ENCODE results near the gene NUP205.

NUP205 gene, protein sequence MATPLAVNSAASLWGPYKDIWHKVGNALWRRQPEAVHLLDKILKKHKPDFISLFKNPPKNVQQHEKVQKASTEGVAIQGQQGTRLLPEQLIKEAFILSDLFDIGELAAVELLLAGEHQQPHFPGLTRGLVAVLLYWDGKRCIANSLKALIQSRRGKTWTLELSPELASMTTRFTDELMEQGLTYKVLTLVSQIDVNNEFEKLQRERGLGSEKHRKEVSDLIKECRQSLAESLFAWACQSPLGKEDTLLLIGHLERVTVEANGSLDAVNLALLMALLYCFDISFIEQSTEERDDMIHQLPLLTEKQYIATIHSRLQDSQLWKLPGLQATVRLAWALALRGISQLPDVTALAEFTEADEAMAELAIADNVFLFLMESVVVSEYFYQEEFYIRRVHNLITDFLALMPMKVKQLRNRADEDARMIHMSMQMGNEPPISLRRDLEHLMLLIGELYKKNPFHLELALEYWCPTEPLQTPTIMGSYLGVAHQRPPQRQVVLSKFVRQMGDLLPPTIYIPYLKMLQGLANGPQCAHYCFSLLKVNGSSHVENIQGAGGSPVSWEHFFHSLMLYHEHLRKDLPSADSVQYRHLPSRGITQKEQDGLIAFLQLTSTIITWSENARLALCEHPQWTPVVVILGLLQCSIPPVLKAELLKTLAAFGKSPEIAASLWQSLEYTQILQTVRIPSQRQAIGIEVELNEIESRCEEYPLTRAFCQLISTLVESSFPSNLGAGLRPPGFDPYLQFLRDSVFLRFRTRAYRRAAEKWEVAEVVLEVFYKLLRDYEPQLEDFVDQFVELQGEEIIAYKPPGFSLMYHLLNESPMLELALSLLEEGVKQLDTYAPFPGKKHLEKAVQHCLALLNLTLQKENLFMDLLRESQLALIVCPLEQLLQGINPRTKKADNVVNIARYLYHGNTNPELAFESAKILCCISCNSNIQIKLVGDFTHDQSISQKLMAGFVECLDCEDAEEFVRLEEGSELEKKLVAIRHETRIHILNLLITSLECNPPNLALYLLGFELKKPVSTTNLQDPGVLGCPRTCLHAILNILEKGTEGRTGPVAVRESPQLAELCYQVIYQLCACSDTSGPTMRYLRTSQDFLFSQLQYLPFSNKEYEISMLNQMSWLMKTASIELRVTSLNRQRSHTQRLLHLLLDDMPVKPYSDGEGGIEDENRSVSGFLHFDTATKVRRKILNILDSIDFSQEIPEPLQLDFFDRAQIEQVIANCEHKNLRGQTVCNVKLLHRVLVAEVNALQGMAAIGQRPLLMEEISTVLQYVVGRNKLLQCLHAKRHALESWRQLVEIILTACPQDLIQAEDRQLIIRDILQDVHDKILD (N-terminal part only)

DNA sequence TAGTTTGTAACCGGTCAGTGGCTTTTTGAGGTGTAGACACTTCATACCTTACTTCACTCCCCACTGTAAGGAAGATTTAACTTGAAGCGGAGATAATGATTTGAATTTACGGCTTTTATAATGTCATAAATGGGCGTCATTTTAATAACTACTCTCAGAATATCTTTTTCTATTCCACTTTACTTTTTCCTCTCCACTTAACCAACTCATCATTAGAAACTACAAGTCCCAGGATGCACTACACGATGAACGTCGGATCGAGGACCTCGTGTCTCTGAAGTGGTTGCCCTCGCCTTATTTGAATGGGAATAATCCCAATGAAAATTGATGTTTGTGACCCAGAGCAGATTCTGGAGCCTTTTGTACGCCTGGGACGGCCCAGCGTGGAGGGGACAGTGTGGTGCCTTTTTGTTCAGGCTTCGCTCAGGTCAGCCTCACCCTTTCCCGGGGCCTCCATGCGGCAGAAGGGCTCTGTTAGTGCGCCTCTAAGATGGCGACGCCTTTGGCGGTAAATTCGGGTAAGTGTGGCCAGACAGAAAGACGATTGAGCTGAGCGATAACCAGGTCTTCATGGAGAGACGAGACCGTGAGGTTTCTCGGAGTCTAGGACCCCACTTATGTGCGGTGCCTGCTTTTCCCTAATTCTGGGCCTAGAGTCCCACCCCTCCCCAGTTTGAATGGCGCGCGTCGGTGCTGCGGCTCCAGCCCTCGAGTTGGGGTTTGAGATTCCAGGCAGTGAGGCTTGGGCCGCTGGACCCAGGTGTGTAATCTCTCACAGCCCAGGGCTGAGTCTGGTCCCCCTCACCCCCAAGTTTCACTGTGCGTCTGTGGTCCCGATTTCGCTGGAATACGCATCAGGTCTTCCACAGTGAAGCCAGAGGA is at the start of gene NUP205:
Gene NUP205 (plus strand): TSS at position 463 of the 882 bp plus-strand sequence. CDS start 28 bp downstream, at position 491.
- DNase-seq: peak; percentile 66

DNA sequence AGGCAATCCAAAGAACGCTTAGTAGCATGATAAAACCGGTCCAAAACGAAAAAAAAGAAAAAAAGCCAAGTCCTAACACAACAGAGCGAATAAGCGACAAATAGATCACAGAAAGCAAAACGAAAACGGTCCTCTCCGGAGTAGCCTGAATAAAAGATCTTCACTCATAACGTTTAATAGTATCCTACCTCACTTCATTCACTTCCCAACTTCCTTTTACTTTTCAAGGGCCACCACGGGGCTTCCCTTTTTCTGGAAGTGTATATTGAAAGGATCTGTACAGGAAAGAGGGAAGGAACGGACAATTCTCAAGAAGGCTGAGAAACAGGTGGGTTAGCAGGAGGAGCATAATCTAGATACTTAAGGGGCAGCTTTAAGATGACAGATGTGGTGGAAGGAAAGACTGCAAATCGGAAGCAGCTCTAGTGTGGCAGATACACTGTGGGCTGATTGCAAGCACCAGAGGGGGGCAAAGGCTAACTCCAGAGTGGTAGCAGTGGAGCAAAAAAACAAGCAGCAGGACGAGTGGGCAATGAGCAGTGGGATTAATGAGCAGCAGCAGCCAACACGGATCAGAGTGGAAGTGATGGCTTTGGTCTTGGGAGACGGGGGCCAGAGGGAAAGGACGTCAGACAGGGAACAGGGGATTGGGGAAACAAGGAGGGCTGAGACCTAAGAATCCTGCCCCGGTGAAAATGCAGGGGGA is 48.7 kb upstream of the NUP205 start:
- peak; percentile 3 for DNase-seq

DNA sequence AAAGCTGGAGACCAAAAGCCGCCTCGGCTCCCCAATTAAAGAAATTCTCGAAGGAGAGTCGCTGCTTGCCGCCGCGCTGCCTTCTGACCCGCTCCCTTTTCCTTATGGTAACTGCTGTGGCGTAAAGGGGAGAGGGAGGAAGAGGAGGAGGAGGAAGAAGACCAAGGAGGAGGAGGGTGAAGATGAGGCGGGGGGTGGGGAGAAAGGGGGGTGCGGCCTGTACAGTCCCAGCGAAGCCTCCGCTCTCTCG is 48.2 kb upstream of the NUP205 start:
- peak; percentile 2 for DNase-seq

DNA sequence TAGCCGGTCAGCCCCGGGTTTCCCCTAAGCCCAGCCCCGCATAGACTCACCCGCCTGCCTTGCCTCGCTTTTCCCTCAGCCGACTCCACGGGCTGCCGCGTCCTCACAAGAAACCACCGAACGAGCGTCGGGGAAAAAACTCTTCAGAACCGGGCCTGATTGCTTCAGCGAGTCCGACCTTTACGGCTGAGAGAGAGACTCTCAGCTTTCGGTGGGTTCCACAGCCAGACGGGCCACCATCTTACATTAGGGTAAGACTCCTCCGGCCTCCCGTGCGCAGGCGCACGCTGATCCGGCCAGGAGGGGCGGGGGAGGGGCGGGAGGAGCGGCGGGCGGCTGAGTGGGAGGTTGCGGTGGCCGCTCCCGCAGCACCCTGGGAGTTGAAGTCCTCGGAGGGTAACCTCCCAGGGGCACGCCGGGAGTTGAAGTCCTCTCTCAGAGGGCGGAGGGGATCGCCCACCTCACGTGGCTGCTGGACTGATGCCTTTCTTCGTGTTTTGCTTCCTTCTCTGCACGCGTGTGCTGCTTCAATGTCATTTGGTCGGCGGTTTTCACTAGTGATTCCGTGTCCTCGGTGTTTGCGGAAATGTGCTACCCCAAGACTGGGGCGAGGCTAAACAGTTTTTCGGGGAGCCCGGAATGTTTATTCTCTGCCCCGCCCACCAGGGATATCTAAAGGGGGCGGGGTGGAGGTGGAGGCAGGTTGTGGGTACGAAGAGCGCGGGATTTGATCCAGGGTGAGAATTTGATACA is 47.7 kb upstream of the NUP205 start, which contains the start of gene CNOT4:
Gene CNOT4 (minus strand): TSS at position 264 of the 753 bp plus-strand sequence. CDS start 71,771 bp downstream, outside the sequence.
- DNase-seq: peak; percentile 96

DNA sequence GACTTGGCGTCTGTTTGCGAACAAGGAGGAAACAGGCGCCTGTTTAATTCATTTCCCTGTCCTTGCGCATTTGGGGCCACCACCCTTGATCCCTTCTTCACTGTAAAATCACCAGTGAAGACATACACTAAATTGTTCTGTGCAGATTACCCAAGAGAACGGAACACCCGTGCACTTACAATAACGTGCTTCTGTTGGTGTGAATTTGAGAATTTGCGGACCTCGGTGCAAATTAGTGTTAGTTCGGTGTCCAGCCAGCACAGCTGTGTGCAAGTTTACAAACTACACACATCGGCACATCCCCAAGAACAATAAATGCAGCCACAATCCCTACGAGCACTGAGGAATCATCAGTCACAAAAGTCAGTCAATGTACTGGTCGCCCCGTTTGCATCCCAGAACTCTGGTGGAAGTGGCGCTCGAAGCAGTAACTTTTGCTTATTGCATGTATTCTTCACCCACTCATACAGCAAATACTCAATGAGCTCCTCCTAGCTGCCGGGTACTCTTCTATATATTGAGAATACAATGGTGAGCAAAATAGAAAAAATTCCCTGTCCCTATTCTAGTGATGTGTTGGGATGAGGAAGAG is 47.0 kb upstream of the NUP205 start:
- DNase-seq: no peak

DNA sequence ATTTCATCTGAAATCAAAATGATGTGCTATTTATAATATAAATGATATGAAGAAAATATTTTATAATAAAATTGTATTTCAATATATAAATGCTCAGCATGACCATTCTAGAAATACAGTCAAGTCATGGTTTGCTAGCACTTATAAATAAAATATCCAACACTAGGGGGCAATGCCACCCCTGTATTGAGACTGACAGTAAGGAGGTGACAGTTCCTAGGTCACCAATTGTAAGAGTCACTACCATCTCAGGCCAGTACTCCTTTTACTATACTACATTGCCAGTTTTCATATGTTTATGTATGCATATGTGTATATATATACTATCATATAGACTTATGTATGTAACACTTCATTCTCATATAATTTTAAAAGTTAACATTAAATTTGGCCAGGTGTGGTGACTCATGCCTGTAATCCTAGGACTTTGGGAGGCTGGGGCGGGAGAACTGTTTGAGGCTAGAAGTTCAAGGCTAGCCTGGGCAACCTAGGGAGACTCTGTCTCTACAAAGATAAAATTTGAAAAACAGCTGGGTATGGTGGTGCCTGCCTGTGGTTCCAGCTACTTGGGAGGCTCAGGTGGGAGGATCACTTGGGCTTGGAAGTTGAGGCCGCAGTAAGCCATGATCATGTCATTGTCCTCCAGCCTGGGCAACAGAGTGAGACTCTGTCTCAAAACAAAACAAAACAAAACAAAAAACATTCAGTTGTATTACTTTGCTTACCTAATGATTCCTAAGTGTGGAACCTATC is 45.4 kb upstream of the NUP205 start:
- DNase-seq: no peak

DNA sequence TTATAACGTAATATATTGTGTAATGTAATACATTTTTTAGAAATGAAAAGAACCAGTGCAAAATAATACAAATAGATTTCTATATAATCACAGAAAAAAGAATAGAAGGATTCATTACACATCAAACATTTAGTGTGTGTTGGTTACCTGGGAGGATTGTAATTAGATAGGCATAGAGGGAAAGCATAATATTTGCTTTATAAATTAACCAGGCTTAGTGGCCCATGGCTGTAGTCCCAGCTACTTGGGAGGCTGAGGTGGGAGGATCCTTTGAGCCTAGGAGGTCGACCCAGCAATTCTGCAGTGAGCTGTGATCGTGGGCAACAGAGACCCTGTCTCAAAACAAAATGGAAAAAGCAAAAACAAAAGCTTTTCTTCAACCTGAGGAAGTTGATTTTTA is 42.9 kb upstream of the NUP205 start:
- no peak for DNase-seq

DNA sequence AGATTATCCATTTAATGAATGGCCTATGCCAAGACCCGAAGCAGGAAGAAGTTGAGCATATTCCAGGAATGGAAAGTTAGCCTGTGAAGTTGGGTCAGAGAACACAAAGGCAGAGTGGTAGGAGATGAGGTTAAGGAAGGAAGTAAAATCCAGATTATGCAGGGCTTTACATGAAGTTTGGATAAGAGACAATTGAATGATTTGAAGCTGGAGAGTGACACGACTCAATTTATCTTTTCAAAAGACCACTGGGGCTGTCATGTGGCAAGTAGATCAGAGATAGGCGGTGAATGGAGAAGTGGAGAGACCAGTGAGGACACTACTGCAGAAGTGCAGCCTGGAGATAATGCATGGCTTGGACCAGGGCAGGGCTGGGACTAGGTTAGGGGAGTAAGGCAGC is 40.7 kb upstream of the NUP205 start:
- no peak for DNase-seq

DNA sequence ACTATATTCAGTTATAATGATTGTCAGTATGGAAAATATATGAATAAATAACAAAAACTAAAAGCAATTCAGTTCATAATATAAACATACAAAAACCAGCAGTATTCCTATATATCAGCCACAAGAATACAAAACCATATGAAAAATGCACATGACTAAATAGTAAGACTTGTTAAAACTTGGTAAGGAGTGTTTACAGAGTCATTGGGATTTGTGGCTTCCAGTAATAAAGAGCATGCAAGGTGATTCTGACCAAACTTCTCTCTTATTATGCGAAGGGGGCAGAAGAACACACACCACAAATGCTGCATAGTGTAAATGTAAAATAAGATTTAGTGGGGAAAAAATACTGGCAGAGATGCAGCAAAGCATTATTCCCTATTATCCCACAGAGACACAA is 39.0 kb upstream of the NUP205 start:
- DNase-seq: no peak

DNA sequence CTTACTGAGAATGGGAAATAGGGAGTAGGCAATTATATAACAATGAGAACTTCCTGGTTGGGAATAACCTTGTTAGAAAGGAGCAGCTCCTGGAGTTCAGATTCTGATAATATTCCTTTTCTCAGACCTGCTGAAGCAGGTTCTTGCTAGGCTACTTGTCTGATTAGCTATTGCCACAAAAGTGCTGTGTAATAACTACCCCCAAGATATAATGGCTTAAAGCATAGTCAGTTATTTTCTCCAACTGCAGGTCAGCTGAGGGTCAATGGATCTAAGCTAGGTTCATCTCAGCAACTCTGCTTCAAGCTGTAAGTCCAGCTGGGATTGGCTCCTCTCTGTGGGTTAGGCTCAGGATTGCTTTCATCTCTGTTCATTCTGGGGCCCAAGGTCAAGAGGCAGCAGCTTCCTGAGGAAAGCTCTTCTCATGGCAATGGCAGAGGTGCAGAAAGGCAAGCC is 38.5 kb upstream of the NUP205 start:
- DNase-seq: no peak

DNA sequence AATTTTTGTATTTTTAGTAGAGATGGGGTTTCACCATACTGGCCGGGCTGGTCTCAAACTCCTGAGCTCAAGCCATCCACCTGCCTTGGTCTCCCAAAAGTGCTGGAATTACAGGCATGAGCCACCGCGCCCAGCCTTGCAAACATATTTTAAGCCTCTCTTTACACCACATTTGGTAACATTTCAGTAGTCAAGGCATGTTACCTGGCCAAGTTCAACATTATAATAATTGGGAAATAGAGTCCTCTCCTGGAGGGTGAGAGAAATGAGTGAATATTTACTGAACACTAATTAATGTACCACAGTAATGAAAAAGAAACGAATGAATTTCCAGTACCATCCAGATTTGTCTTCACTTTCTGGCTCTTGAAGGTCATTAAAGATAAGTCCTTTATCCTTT is 37.8 kb upstream of the NUP205 start:
- no peak for DNase-seq

DNA sequence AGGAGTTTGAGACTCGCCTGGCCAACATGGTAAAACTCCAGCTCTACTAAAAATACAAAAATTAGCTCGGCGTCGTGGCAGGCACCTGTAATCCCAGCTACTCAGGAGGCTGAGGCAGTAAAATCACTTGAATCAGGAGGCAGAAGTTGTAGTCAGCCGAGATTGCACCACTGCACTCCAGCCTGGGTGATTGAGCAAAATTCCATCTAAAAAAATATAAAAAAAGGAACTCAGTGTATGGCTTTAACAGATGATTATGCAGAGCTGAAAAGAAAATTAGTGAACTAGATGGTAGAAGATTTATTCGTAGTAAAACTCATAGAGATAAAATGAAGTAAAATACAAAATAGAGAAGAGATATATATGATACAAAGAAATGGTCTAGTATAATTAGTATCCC is 35.2 kb upstream of the NUP205 start:
- DNase-seq: no peak

DNA sequence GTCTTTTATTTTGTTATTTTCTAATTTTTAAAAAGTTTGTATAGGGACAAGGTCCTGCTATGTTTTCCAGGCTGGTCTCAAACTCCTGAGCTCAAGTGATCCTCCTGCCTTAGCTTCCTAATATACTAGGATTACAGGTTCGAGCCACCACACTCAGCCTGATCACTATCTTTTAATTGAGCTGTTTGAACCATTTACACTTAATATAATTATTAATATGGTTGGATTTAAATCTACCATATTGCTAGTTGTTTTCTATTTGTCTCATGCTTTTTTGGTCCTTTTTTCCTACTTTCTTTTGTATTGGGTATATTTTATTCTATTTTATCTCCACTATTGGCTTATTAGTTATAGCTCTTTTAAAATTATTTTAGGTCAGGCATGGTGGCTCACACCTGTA is 34.6 kb upstream of the NUP205 start:
- no peak for DNase-seq

DNA sequence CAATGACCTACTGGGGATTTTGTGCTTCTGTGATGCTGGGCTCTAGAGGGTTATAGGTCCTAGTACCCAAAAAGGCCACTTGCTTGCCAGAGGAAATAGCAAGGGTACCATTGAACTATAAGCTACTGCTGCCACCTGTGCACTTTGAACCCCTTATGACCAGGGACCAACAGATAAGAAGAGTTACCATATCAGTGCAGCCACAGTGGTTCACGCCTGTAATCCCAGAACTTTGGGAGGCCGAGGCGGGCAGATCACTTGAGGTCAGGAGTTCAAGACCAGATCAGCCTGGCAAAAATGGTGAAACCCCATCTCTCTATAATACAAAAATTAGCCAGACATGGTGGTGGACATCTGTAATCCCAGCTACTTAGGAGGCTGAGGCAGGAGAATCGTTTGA is 32.3 kb upstream of the NUP205 start:
- no peak for DNase-seq

DNA sequence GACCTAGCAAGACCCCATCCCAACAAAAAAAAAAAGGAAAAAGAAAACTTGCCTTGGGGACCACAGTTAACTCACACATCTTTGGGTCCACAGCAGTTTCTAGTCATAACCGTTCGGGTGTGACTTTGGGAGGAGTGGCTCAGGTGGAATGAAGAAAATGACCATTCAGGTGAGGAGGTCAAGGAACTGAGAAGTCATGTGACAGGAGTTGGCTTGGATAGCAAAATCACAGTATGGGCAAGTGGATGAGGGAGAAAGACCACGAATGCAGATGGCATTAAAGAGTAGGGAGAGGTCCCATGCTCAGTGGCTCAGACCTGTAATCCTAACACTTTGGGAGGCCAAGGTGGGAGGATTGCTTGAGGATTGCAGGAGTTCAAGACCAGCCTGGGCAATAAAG is 30.7 kb upstream of the NUP205 start:
- DNase-seq: no peak

DNA sequence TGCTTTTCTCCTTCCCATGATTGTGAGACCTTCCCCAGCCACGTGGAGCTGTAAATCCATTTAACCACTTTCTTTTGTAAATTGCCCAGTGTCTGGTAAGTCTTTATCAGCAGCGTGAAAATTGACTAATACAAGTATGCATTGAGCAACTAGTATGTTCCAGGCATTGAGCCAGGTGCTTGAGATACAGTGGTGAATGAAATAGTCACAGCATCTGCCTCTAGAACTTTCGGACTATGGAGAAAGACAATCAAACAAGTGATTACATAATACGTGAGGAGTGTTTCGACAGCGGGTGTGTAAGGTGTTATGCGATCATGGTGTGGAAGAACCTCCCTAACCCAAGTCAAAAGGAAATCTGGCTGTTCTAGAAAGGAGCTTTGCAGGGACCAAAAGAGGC is 21.6 kb upstream of the NUP205 start:
- DNase-seq: no peak

DNA sequence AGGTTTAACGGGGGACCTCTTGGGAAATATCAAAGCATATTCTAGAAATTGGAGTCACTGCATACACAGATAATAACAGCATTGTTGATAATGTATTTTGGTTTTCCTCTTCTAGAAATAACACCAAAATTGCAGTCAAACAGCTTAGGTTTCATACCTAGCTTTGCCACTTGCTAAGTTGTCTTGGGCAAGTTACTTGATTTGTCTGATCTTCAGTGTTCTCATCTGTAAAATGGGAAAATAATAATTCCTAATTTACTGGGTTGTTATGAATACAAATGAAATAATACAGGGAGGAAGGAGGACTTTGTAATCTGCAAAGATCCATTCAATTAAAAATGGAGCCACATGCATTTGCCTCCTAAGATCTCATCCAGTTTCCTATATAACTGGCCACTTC is 20.3 kb upstream of the NUP205 start:
- no peak for DNase-seq

DNA sequence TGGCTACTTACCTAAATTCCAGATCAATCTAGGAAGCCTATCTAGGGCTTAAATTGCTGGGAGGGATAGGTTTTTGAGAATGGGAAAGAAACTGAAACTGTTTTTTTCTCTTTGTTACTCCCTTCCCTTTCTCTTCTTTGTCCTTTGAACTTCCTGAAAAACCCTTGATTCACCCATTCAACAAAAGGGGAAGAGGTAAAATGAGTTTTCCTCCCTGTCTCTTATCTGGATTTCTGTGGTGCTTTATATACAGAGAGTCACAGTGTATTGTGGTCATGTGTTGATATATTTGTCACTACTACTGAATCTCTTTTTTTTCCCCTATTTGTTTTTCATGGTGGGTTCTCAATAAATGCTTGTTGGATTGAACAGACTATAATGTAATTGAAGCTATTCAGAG is 19.8 kb upstream of the NUP205 start:
- no peak for DNase-seq

DNA sequence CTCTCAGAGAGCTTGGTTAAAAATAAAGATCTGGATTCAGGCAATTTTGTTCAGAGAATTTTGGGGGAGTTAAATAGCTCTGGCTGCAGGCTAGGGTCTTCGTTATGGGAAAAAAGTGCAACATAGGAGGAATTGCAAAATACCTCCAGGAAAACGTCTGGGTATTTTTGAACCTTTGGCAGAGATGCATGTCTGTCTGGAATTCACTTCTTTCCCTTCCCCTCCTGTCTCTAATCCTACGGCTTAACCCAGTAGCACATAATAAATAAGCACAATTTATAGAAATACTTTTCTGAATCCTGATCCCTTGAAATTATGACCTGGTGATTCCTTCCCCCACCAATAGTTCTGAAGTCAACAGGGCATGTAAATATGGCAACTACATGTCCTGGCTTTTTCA is 19.3 kb upstream of the NUP205 start:
- DNase-seq: no peak

DNA sequence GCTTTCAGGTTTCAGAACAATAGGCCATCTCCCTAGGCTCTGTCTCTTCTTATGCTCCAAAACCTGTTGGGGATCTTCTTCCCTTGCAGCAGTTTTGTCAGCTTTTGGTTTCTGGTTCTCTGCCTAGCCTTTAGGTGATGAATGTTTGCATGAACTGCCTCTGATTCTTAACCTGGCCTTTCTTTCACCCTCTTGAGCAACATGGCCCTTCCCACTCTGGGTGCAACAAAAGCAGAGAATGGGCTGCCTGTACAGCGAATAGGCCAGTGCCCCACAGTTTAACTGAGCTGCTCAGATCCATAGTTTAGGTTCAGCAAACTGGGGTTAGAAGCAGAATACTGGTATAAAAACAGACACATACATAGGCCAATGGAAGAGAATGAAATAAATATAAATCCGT is 18.1 kb upstream of the NUP205 start:
- no peak for DNase-seq
